Measurements from ENCODE around the gene ZNF609. TPM values are rescaled to one million over a fixed set of nuclear protein-coding genes. Genes with fewer than 3 reads are reported as not detected.

Gene ZNF609
- total RNA-seq, 1 experiment from 2014 or later, result 31.0 TPM

- no peak overlapping the region for H3K27ac ChIP-seq (ENCODE audit: low read depth, low read length)
- H3K9ac ChIP-seq (ENCODE audit: low read length), result no peak overlapping the region
- H3K4me3 ChIP-seq (replicated peaks in 1 of 2; ENCODE audit: low read depth in 1 of 2, low read length in 2 of 2), result no peak overlapping the region
- DNase-seq (ENCODE audit: low read depth, low spot score) (no peak), ATAC-seq (no peak)
- H3K4me2 ChIP-seq (ENCODE audit: low read length), result no peak overlapping the region
- H2AFZ ChIP-seq (ENCODE audit: low read depth, low read length, poor library complexity, severe bottlenecking), result no peak overlapping the region
- H3K36me3 ChIP-seq (ENCODE audit: control insufficient read depth in 1 of 2, insufficient read depth in 2 of 2, low read length in 2 of 2), result 0 out of 4 replicates have a peak, but pooled peaks cover 0 to 5% of the 10 kb centered on the region in 2 experiments
- H4K20me1 ChIP-seq (ENCODE audit: insufficient read depth), result no peaks in the 10 kb centered on the region
- H3K9me3 ChIP-seq (ENCODE audit: control insufficient read depth in 1 of 2, insufficient read depth in 1 of 2, low read depth in 1 of 2, low read length in 2 of 2), result no peaks in the 10 kb centered on the region
- TF ChIP-seq ZFX (IDR thresholded peaks at IDR 0.05), result no peak
- no peak for TF ChIP-seq TCF7L2 (IDR thresholded peaks at IDR 0.05; ENCODE audit: borderline replicate concordance, extremely low read depth, insufficient read depth, insufficient read length)
- TF ChIP-seq JUND (IDR thresholded peaks at IDR 0.05), result no peak
- TF ChIP-seq CEBPB (IDR thresholded peaks at IDR 0.05; ENCODE audit: low read depth), result no peak
- no peak for TF ChIP-seq YY1 (IDR thresholded peaks at IDR 0.05; ENCODE audit: extremely low read depth, insufficient replicate concordance, low read depth, low read length)
- no peak for TF ChIP-seq EZH2phosphoT487 (IDR thresholded peaks at IDR 0.05; ENCODE audit: borderline replicate concordance)
- no peak for TF ChIP-seq EZH2 (IDR thresholded peaks at IDR 0.05)
- TF ChIP-seq FOSL1 (IDR thresholded peaks at IDR 0.05; ENCODE audit: low read depth), result no peak
- no peak for TF ChIP-seq RAD21 (IDR thresholded peaks at IDR 0.05; ENCODE audit: low read depth)
- no peak for TF ChIP-seq POLR2AphosphoS5 (IDR thresholded peaks at IDR 0.05; ENCODE audit: low read depth, low read length)
- TF ChIP-seq ZBTB33 (IDR thresholded peaks at IDR 0.05; ENCODE audit: extremely low read depth, insufficient replicate concordance, low read length), result no peak
- no peak for TF ChIP-seq SIN3A (IDR thresholded peaks at IDR 0.05; ENCODE audit: low read depth)
- TF ChIP-seq SRF (IDR thresholded peaks at IDR 0.05; ENCODE audit: low read depth), result no peak
- TF ChIP-seq, protein P1, sequence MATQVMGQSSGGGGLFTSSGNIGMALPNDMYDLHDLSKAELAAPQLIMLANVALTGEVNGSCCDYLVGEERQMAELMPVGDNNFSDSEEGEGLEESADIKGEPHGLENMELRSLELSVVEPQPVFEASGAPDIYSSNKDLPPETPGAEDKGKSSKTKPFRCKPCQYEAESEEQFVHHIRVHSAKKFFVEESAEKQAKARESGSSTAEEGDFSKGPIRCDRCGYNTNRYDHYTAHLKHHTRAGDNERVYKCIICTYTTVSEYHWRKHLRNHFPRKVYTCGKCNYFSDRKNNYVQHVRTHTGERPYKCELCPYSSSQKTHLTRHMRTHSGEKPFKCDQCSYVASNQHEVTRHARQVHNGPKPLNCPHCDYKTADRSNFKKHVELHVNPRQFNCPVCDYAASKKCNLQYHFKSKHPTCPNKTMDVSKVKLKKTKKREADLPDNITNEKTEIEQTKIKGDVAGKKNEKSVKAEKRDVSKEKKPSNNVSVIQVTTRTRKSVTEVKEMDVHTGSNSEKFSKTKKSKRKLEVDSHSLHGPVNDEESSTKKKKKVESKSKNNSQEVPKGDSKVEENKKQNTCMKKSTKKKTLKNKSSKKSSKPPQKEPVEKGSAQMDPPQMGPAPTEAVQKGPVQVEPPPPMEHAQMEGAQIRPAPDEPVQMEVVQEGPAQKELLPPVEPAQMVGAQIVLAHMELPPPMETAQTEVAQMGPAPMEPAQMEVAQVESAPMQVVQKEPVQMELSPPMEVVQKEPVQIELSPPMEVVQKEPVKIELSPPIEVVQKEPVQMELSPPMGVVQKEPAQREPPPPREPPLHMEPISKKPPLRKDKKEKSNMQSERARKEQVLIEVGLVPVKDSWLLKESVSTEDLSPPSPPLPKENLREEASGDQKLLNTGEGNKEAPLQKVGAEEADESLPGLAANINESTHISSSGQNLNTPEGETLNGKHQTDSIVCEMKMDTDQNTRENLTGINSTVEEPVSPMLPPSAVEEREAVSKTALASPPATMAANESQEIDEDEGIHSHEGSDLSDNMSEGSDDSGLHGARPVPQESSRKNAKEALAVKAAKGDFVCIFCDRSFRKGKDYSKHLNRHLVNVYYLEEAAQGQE (IDR thresholded peaks at IDR 0.05; ENCODE audit: low read depth), result no peak
- TF ChIP-seq SP1 (IDR thresholded peaks at IDR 0.05; ENCODE audit: low read depth), result no peak
- no peak for TF ChIP-seq ELF1 (IDR thresholded peaks at IDR 0.05; ENCODE audit: borderline replicate concordance, low read depth)
- no peak for TF ChIP-seq CBX3 (IDR thresholded peaks at IDR 0.05; ENCODE audit: low read depth)
- no peak for TF ChIP-seq POLR2A (IDR thresholded peaks at IDR 0.05; ENCODE audit: borderline replicate concordance, extremely low read depth, insufficient read depth, insufficient read length)
- no peak for TF ChIP-seq ZNF274 (IDR thresholded peaks at IDR 0.05; ENCODE audit: low read depth, low read length)
- no peak for TF ChIP-seq EGR1 (IDR thresholded peaks at IDR 0.05; ENCODE audit: low read depth)
- ChIA-PET POLR2A (no interaction called here), CTCF (no interaction called here), RAD21 (ENCODE audit: low non-redundant PET in 1 of 2, low total read pairs in 2 of 2, uncharacterized antibody in 2 of 2, unreplicated experiment in 2 of 2) (no interaction called here)
- intact Hi-C loops (cut with micrococcal nuclease), result no loop called here
- no peaks in the 10 kb centered on the region for H3K27me3 ChIP-seq (ENCODE audit: insufficient read depth, low read length)
- H3K4me1 ChIP-seq (ENCODE audit: control insufficient read depth in 1 of 2, insufficient read depth in 2 of 2, low read length in 2 of 2), result no peaks in the 10 kb centered on the region; a peak in 1 of 4 replicates
- H3K79me2 ChIP-seq (ENCODE audit: insufficient read depth, low read length), result peaks cover 12% of the 10 kb centered on the region; the same call in 1 of the 2 replicates
- no TSS peak for BruUV-seq (replicated peaks)
- H3K9me2 ChIP-seq (ENCODE audit: insufficient read depth), result no peaks in the 10 kb centered on the region
These were observed 160.7 kb downstream of the ZNF609 start for GRCh38 chr15:64621056-64621455.
